Pancreas (tissue), 10 donors: ENCODE data around the gene B3GNT3. TPM values are rescaled to one million over a fixed set of nuclear protein-coding genes. Genes with fewer than 3 reads are reported as not detected.

ENCODE experiments used
- ATAC-seq, 4 donors: fragments of 200-7000 bp; cut with Tn5 transposase; one replicate each; pipeline versions ENCODE4 v1.8.0 to v1.9.1; 2020; ENCODE audit warnings: mild to moderate bottlenecking in 4 of 4, moderate library complexity in 4 of 4
- DNase-seq, 6 donors: peaks; one replicate each; pipeline ENCODE4 v3.0.0-alpha.2; 2020
- FAIRE-seq: peaks from 2 replicates; lab custom pipeline; 2012; peaks lifted over from hg19 to GRCh38; lab: Jason Lieb, UNC
- H3K27ac ChIP-seq, 4 donors: fragments of 200-600 bp; sonication (generic); 1 replicate in 3 of 4; 2 replicates in 1 of 4; pipeline versions ENCODE4 v1.5.0 to v1.8.0; 2020
- H3K27me3 ChIP-seq, 4 donors: fragments of 200-600 bp; one replicate each; pipeline ENCODE4 v1.8.0; 2021
- H3K36me3 ChIP-seq, 3 donors: fragments of 200-600 bp; sonication (generic) in 1 of 3; one replicate each; pipeline versions ENCODE4 v1.5.0 to v1.8.0; 2020 to 2021
- H3K4me1 ChIP-seq, 3 donors: fragments of 200-600 bp; one replicate each; pipeline ENCODE4 v1.8.0; 2021
- H3K4me3 ChIP-seq, 4 donors: fragments of 200-600 bp; sonication (generic) in 2 of 4; one replicate each; pipeline versions ENCODE4 v1.5.0 to v1.8.0; 2020 to 2021
- H3K9me3 ChIP-seq, 4 donors: fragments of 200-600 bp; one replicate each; pipeline ENCODE4 v1.8.0; 2021
- WGBS, 2 donors: extraction: QIAGEN DNeasy Blood & Tissue Kit; methylation state at CpG; one replicate each; pipeline ENCODE4 v1.1.7; 2013; 5-methylcytosine and 5-hydroxymethylcytosine counted together
- intact Hi-C, 3 donors: fragments of 100-400 bp; cut with DNase I; formaldehyde crosslinking; loops; one replicate each; pipeline versions ENCODE4 v1.11.1 to v1.14.2; 2022
- polyA plus RNA-seq, 2 donors: library from polyadenylated mRNA; stranded (reverse); fragments of 200-250 nt; gene quantifications; one replicate each; pipeline ENCODE4 v1.2.3, GENCODE V29; 2013
- total RNA-seq, 6 donors: library from RNA; stranded (reverse); fragmentation: NEBNext Ultra II Directional in 4 of 6; extraction: Animal tissue kit (Norgen Biotek cat#: 25700) in 4 of 6; gene quantifications; one replicate each; pipeline versions ENCODE4 v1.2.1 to v1.2.4, GENCODE V29; 2021 to 2023
- TF ChIP-seq, protein P1 (sequence below), 4 donors: fragments of 200-600 bp; sonication (generic) in 3 of 4; IDR thresholded peaks; one replicate each; pipeline versions ENCODE4 v1.5.0 to v1.8.0; 2021; ENCODE audit warnings: antibody characterized with exemption in 4 of 4
- donor health status: healthy with polysubstance abuse.
- donor health status: DM: no; HTN: no; CAD: no; lungs with moderate emphysema.
- donor health status: DM: no; HTN: no; CAD: no.
- donor health status: control.
- donor health status: control.
- donor health status: Bipolar disorder and iron deficiency.
- donor health status: DM: yes; HTN: yes; CAD: no.
- donor health status: DM: no; HTN: no; CAD: no.
- donor health status: DM: no; HTN: no; CAD: no.
- donor health status: DM: yes; HTN: yes; CAD: no.

B3GNT3 gene
- total and polyA plus RNA-seq, 8 donors = 1.7 to 6.0 (median 3.2) TPM

DNA sequence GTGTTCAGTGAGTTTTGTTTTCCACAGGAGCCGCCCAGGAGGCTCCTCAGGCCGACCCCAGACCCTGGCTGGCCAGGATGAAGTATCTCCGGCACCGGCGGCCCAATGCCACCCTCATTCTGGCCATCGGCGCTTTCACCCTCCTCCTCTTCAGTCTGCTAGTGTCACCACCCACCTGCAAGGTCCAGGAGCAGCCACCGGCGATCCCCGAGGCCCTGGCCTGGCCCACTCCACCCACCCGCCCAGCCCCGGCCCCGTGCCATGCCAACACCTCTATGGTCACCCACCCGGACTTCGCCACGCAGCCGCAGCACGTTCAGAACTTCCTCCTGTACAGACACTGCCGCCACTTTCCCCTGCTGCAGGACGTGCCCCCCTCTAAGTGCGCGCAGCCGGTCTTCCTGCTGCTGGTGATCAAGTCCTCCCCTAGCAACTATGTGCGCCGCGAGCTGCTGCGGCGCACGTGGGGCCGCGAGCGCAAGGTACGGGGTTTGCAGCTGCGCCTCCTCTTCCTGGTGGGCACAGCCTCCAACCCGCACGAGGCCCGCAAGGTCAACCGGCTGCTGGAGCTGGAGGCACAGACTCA is 12.9 kb downstream of the B3GNT3 start:
- TF ChIP-seq, protein P1, sequence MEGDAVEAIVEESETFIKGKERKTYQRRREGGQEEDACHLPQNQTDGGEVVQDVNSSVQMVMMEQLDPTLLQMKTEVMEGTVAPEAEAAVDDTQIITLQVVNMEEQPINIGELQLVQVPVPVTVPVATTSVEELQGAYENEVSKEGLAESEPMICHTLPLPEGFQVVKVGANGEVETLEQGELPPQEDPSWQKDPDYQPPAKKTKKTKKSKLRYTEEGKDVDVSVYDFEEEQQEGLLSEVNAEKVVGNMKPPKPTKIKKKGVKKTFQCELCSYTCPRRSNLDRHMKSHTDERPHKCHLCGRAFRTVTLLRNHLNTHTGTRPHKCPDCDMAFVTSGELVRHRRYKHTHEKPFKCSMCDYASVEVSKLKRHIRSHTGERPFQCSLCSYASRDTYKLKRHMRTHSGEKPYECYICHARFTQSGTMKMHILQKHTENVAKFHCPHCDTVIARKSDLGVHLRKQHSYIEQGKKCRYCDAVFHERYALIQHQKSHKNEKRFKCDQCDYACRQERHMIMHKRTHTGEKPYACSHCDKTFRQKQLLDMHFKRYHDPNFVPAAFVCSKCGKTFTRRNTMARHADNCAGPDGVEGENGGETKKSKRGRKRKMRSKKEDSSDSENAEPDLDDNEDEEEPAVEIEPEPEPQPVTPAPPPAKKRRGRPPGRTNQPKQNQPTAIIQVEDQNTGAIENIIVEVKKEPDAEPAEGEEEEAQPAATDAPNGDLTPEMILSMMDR (IDR thresholded peaks at IDR 0.05) = no peak
- H3K27ac ChIP-seq = no peak overlapping the region
- FAIRE-seq = no peak
- no peaks in the 10 kb centered on the region for H3K27me3 ChIP-seq
- 74 to 85% methylated on average over 36 to 38 of the region's 38 CpGs for WGBS, 2 donors
- H3K36me3 ChIP-seq = no peaks in the 10 kb centered on the region
- no peak overlapping the region for H3K4me3 ChIP-seq
- no peak for ATAC-seq
- no peaks in the 10 kb centered on the region for H3K9me3 ChIP-seq
- intact Hi-C loops = no loop called here
- no peak for DNase-seq
- H3K4me1 ChIP-seq = no peaks in the 10 kb centered on the region

DNA sequence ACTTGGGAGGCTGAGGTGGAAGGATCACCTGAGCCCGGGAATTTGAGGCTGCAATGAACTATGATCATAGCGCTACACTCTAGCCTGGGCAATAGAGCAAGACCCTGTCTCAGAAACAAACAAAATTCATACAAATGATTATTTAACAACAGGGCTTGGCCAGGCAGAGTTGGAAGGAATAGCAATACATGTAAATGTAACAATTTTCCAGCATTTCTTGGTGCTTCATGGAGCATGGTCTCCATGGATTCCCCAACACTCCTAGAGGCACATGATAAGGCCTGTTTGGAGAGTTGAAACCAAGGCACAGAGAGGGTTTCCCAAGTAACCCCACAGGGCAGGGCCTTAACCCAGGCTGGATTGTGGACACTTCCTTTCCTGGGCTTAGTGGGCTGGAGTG is 16.2 kb downstream of the B3GNT3 start:
- TF ChIP-seq, protein P1 (IDR thresholded peaks at IDR 0.05) = no peak
- Histone ChIP-seq H3K27ac (no peak overlapping the region), H3K36me3 (no peaks in the 10 kb centered on the region), H3K4me1 (no peaks in the 10 kb centered on the region), H3K27me3 (no peaks in the 10 kb centered on the region), H3K9me3 (no peaks in the 10 kb centered on the region), H3K4me3 (no peak overlapping the region)
- no peak for FAIRE-seq
- no peak for DNase-seq
- ATAC-seq = no peak
- intact Hi-C loops = no loop called here
- WGBS, 2 donors = 91 to 100% methylated on average over 2 of the region's 2 CpGs

DNA sequence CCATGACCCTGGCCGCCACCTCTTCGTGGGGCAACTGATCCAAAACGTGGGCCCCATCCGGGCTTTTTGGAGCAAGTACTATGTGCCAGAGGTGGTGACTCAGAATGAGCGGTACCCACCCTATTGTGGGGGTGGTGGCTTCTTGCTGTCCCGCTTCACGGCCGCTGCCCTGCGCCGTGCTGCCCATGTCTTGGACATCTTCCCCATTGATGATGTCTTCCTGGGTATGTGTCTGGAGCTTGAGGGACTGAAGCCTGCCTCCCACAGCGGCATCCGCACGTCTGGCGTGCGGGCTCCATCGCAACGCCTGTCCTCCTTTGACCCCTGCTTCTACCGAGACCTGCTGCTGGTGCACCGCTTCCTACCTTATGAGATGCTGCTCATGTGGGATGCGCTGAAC is 16.7 kb downstream of the B3GNT3 start:
- ATAC-seq = no peak
- no peak for FAIRE-seq
- no peak for DNase-seq
- TF ChIP-seq, protein P1 (IDR thresholded peaks at IDR 0.05) = no peak
- 86 to 87% methylated on average over 20 of the region's 20 CpGs for WGBS, 2 donors
- no peaks in the 10 kb centered on the region for H3K4me1 ChIP-seq
- H3K27ac ChIP-seq = no peak overlapping the region
- intact Hi-C loops = no loop called here
- no peak overlapping the region for H3K4me3 ChIP-seq
- H3K27me3 ChIP-seq = no peaks in the 10 kb centered on the region
- no peaks in the 10 kb centered on the region for H3K9me3 ChIP-seq
- H3K36me3 ChIP-seq = no peaks in the 10 kb centered on the region

DNA sequence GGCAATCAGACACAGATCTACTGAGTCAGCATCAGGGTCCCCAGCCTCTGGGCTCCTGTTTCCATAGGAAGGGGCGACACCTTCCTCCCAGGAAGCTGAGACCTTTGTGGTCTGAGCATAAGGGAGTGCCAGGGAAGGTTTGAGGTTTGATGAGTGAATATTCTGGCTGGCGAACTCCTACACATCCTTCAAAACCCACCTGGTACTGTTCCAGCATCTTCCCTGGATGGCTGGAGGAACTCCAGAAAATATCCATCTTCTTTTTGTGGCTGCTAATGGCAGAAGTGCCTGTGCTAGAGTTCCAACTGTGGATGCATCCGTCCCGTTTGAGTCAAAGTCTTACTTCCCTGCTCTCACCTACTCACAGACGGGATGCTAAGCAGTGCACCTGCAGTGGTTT is 17.2 kb downstream of the B3GNT3 start:
- ATAC-seq (no peak), FAIRE-seq (no peak), DNase-seq (no peak)
- Histone ChIP-seq H3K36me3 (no peaks in the 10 kb centered on the region), H3K9me3 (no peaks in the 10 kb centered on the region), H3K27ac (no peak overlapping the region), H3K4me1 (no peaks in the 10 kb centered on the region), H3K27me3 (no peaks in the 10 kb centered on the region), H3K4me3 (no peak overlapping the region)
- TF ChIP-seq, protein P1 (IDR thresholded peaks at IDR 0.05) = no peak
- intact Hi-C loops = no loop called here
- WGBS, 2 donors = 71 to 83% methylated on average over 5 of the region's 5 CpGs

DNA sequence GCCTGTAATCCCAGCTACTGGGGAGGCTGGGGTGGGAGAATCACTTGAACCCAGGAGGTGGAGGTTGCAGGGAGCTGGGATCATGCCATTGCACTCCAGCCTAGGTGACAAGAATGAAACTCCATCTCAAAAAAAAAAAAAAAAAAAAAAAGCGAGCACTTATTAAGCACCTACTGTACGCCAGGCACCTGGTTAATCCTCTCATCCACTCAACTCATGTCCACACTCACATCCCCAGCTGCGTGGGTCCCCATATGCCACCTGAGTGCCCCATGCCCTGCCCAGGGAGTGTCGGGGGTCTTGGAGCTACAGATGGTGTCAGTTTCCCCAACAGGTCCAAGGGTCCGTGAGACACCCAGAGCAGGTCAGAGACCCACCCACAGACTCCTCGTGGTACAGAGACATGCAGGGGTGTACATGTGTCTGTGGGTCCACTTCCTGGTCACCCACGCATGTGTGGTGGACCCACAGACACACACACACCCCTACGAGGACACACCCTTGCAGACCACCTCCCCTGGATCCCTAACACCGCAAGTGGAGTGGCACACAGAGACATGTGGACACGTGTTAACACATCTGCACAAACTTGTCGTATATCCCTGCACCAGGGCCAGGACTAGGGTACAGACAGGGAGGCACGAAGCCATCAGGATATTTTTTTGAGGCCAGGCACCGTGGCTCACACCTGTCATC is 22.9 kb downstream of the B3GNT3 start:
- TF ChIP-seq, protein P1 (IDR thresholded peaks at IDR 0.05) = no peak
- no peak for FAIRE-seq
- Histone ChIP-seq H3K4me3 (no peak overlapping the region), H3K9me3 (no peaks in the 10 kb centered on the region), H3K27ac (no peak overlapping the region), H3K36me3 (no peaks in the 10 kb centered on the region), H3K27me3 (no peaks in the 10 kb centered on the region), H3K4me1 (no peaks in the 10 kb centered on the region)
- WGBS, 2 donors = 59 to 77% methylated on average over 12 to 13 of the region's 13 CpGs
- ATAC-seq = no peak
- intact Hi-C loops = no loop called here
- DNase-seq = no peak
